ENCODE data around the gene FBXO46. TPM values are rescaled to one million over a fixed set of nuclear protein-coding genes. Genes with fewer than 3 reads are reported as not detected.

The FBXO46 gene
- total and polyA plus RNA-seq, 10 of the 15 experiments (the other 5 are each of a cell fraction or from before 2014, with no cell fraction given) = 2.5 to 61.5 (median 13.7) TPM

DNA sequence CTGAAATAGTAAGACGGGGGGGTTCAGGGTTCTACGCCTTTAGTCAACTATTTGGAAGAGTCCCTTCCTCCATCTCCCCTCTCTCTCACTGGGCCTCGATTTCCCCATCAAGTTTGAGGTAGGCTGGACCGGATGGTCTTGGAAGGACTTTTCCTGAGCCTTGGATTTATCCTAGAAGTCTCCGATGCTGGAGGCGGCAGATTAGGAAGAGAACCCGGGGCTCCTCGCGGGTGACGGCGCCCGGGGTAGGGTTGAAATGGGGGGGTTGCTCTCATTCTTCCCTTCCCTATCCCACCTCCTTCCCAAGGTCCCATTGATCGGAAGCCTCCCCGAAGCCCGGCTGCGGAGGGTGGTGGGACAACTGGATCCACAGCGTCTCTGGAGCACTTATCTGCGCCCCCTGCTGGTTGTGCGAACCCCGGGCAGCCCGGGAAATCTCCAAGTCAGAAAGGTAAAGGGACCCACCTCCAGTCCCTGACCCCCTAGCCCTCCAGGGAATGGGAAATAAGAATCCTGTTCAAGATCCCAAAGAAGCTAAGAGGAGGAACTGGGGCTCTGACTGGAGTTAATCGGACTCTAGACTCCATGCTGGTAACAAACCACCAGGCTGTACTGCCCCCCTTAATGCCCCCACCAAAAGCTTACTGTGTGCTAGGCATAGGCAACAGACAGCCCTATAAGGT lies 37.4 kb downstream of the FBXO46 start:
- Histone ChIP-seq H3K4me3 (peak overlapping the region; percentile 76), H3K4me1 (ENCODE audit: control insufficient read depth, insufficient read depth, low read length) (peaks cover 10% of the 10 kb centered on the region), H3K27me3 (replicated peaks in 1 of 2; ENCODE audit: control insufficient read depth in 2 of 2, insufficient read depth in 2 of 2, low read length in 1 of 2) (no peaks in the 10 kb centered on the region), H4K20me1 (ENCODE audit: control insufficient read depth, insufficient read depth) (no peaks in the 10 kb centered on the region), H3K9ac (ENCODE audit: control insufficient read depth, insufficient read depth, low read length) (peak overlapping the region; percentile 92), H3K27ac (ENCODE audit: control insufficient read depth, insufficient read depth) (peak overlapping the region; percentile 82), H2AFZ (ENCODE audit: control insufficient read depth, low read depth, low read length) (peak overlapping the region; percentile 64), H3K36me3 (ENCODE audit: control insufficient read depth in 2 of 2, insufficient read depth in 2 of 2, low read length in 1 of 2) (peaks cover 1 to 25% of the 10 kb centered on the region in 2 experiments), H3K4me2 (ENCODE audit: control insufficient read depth, insufficient read depth) (peak overlapping the region; percentile 86), H3K9me3 (replicated peaks; ENCODE audit: control insufficient read depth, insufficient read depth, low read length) (no peaks in the 10 kb centered on the region), H3K79me2 (ENCODE audit: control insufficient read depth, insufficient read depth, low read length) (peaks cover 31% of the 10 kb centered on the region)
- ChIA-PET POLR2A (interaction anchor here (0.8 to 4.8 kb wide), 11 partner anchors 11 to 191 kb away, joined by 3 to 54 read pairs (median 6); partner anchors contain the start of genes FBXO46 and SIX5), RAD21 (ENCODE audit: unreplicated experiment) (interaction anchor here (0.7 to 3.2 kb wide), 18 partner anchors 9 to 254 kb away, joined by 3 to 41 read pairs (median 8); partner anchors contain the start of genes DMPK, GIPR and SIX5), SMC1A (ENCODE audit: uncharacterized antibody, unreplicated experiment) (interaction anchor here (0.7 to 4.5 kb wide), 18 partner anchors 10 to 129 kb away, joined by 3 to 31 read pairs (median 5); partner anchors contain the start of gene FBXO46), CTCF (interaction anchor here (0.6 to 4.6 kb wide), 35 partner anchors 10 to 276 kb away, joined by 3 to 73 read pairs (median 5); partner anchors contain the start of genes DMWD, EML2, FBXO46 and GIPR)
- no peak for DNase-seq (ENCODE audit: low read depth, low spot score)
- BruUV-seq (replicated peaks) = TSS peak; percentile 74
- WGBS (ENCODE audit: insufficient coverage, insufficient replicate concordance, low lambda C conversion rate, missing lambda C conversion rate) = under 1% methylated on average over 22 of the region's 22 CpGs
- ATAC-seq = peak; percentile 43
- no peak for FAIRE-seq
- in situ Hi-C loops (cut with MboI) = no loop called here
- intact Hi-C loops (cut with micrococcal nuclease; ENCODE audit: unreplicated experiment) = loop anchor here (5.0 kb wide), 2 partner anchors 74 to 111 kb away; partner anchors contain the start of genes OPA3 and SIX5
- TF ChIP-seq, protein P1, sequence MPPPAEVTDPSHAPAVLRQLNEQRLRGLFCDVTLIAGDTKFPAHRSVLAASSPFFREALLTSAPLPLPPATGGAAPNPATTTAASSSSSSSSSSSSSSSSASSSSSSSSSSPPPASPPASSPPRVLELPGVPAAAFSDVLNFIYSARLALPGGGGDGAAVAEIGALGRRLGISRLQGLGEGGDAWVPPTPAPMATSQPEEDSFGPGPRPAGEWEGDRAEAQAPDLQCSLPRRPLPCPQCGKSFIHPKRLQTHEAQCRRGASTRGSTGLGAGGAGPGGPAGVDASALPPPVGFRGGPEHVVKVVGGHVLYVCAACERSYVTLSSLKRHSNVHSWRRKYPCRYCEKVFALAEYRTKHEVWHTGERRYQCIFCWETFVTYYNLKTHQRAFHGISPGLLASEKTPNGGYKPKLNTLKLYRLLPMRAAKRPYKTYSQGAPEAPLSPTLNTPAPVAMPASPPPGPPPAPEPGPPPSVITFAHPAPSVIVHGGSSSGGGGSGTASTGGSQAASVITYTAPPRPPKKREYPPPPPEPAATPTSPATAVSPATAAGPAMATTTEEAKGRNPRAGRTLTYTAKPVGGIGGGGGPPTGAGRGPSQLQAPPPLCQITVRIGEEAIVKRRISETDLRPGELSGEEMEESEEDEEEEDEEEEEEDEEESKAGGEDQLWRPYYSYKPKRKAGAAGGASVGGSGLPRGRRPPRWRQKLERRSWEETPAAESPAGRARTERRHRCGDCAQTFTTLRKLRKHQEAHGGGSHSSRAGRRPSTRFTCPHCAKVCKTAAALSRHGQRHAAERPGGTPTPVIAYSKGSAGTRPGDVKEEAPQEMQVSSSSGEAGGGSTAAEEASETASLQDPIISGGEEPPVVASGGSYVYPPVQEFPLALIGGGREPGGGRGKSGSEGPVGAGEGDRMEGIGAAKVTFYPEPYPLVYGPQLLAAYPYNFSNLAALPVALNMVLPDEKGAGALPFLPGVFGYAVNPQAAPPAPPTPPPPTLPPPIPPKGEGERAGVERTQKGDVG (CRISPR knock-in tag; IDR thresholded peaks at IDR 0.05) = no peak
- TF ChIP-seq WRNIP1 (IDR thresholded peaks at IDR 0.05; ENCODE audit: borderline replicate concordance, low read depth, low read length) (0 out of 2 replicates have a peak, but pooled peaks have one; percentile 60), MTA2 (IDR thresholded peaks at IDR 0.05; ENCODE audit: low read depth) (0 out of 2 replicates have a peak, but pooled peaks have one; percentile 39), SMC3 (IDR thresholded peaks at IDR 0.05; ENCODE audit: borderline replicate concordance, low read length) (peak; percentile 71), RB1 (IDR thresholded peaks at IDR 0.05; ENCODE audit: borderline replicate concordance) (0 out of 2 replicates have a peak, but pooled peaks have one; percentile 48), RELA (IDR thresholded peaks at IDR 0.05; ENCODE audit: borderline replicate concordance, partially characterized antibody) (peak; percentile 34), NR2F1 (conservative IDR thresholded peaks at IDR 0.05) (no peak), YY1 (IDR thresholded peaks at IDR 0.05; ENCODE audit: low read depth, low read length) (peak; percentile 59; the same call in 1 of the 2 replicates), SIN3A (IDR thresholded peaks at IDR 0.05; ENCODE audit: low read depth, low read length) (0 out of 2 replicates have a peak, but pooled peaks have one; percentile 55), SMARCA5 (IDR thresholded peaks at IDR 0.05) (peak; percentile 91), CREB1 (IDR thresholded peaks at IDR 0.05; ENCODE audit: low read depth) (0 out of 2 replicates have a peak, but pooled peaks have one; percentile 34), BACH1 (IDR thresholded peaks at IDR 0.05; ENCODE audit: borderline replicate concordance) (0 out of 2 replicates have a peak, but pooled peaks have one; percentile 27)
- TF ChIP-seq, protein P2, sequence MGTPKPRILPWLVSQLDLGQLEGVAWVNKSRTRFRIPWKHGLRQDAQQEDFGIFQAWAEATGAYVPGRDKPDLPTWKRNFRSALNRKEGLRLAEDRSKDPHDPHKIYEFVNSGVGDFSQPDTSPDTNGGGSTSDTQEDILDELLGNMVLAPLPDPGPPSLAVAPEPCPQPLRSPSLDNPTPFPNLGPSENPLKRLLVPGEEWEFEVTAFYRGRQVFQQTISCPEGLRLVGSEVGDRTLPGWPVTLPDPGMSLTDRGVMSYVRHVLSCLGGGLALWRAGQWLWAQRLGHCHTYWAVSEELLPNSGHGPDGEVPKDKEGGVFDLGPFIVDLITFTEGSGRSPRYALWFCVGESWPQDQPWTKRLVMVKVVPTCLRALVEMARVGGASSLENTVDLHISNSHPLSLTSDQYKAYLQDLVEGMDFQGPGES (IDR thresholded peaks at IDR 0.05) = peak; percentile 10; the same call in 1 of the 2 replicates
- TF ChIP-seq, protein P3, sequence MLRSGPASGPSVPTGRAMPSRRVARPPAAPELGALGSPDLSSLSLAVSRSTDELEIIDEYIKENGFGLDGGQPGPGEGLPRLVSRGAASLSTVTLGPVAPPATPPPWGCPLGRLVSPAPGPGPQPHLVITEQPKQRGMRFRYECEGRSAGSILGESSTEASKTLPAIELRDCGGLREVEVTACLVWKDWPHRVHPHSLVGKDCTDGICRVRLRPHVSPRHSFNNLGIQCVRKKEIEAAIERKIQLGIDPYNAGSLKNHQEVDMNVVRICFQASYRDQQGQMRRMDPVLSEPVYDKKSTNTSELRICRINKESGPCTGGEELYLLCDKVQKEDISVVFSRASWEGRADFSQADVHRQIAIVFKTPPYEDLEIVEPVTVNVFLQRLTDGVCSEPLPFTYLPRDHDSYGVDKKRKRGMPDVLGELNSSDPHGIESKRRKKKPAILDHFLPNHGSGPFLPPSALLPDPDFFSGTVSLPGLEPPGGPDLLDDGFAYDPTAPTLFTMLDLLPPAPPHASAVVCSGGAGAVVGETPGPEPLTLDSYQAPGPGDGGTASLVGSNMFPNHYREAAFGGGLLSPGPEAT (IDR thresholded peaks at IDR 0.05; ENCODE audit: low read depth) = peak; percentile 47
